Measurements from ENCODE around the gene RSPH3.
"Not testable (repeated sequence)": the region's sequence is repeated elsewhere in the genome, so short reads cannot be mapped to it uniquely, and the experiment has no call there.

RSPH3 gene

GRCh38 chr6:159042826-159043181, 42.8 kb upstream of the RSPH3 start:
- H3K27ac ChIP-seq, result no peak overlapping the region
- no peak for TF ChIP-seq ZFX (IDR thresholded peaks at IDR 0.05)
- TF ChIP-seq, protein P1, sequence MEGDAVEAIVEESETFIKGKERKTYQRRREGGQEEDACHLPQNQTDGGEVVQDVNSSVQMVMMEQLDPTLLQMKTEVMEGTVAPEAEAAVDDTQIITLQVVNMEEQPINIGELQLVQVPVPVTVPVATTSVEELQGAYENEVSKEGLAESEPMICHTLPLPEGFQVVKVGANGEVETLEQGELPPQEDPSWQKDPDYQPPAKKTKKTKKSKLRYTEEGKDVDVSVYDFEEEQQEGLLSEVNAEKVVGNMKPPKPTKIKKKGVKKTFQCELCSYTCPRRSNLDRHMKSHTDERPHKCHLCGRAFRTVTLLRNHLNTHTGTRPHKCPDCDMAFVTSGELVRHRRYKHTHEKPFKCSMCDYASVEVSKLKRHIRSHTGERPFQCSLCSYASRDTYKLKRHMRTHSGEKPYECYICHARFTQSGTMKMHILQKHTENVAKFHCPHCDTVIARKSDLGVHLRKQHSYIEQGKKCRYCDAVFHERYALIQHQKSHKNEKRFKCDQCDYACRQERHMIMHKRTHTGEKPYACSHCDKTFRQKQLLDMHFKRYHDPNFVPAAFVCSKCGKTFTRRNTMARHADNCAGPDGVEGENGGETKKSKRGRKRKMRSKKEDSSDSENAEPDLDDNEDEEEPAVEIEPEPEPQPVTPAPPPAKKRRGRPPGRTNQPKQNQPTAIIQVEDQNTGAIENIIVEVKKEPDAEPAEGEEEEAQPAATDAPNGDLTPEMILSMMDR (conservative IDR thresholded peaks at IDR 0.05), result peak; percentile 41

- H3K27ac ChIP-seq, result no peak overlapping the region
These were observed 42.2 kb upstream of the RSPH3 start for GRCh38 chr6:159042003-159042825.

GRCh38 chr6:159041181-159041580, 41.2 kb upstream of the RSPH3 start:
- TF ChIP-seq, protein P1 (conservative IDR thresholded peaks at IDR 0.05), result no peak
- TF ChIP-seq ZFX (IDR thresholded peaks at IDR 0.05), result no peak

More at GRCh38 chr6:159042003-159042825, 42.2 kb upstream of the RSPH3 start:
- TF ChIP-seq ZFX (IDR thresholded peaks at IDR 0.05), result no peak
- TF ChIP-seq, protein P1 (conservative IDR thresholded peaks at IDR 0.05), result peak; percentile 70

DNA sequence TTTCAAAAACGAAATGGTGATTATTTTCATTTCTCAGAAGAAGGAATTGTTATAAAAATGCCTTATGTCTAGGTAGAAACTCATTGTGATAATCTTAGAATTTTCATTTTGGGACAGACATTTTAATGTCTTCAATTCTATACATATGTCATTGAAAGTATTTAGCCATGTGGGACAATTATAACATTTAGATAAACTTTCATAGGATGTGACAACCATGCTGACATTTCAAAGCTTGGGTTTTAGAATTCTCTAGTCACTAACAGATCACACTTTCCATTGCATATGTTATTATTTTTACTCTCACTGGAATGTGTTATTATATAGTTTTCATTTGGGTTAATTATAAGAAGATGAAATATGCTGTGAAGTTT, 39.9 kb upstream of the RSPH3 start:
- TF ChIP-seq ZFX (IDR thresholded peaks at IDR 0.05), result no peak
- TF ChIP-seq, protein P1 (conservative IDR thresholded peaks at IDR 0.05), result no peak
- no peak overlapping the region for H3K27ac ChIP-seq

More at GRCh38 chr6:159041181-159041580, 41.2 kb upstream of the RSPH3 start:
- no peak overlapping the region for H3K27ac ChIP-seq

DNA sequence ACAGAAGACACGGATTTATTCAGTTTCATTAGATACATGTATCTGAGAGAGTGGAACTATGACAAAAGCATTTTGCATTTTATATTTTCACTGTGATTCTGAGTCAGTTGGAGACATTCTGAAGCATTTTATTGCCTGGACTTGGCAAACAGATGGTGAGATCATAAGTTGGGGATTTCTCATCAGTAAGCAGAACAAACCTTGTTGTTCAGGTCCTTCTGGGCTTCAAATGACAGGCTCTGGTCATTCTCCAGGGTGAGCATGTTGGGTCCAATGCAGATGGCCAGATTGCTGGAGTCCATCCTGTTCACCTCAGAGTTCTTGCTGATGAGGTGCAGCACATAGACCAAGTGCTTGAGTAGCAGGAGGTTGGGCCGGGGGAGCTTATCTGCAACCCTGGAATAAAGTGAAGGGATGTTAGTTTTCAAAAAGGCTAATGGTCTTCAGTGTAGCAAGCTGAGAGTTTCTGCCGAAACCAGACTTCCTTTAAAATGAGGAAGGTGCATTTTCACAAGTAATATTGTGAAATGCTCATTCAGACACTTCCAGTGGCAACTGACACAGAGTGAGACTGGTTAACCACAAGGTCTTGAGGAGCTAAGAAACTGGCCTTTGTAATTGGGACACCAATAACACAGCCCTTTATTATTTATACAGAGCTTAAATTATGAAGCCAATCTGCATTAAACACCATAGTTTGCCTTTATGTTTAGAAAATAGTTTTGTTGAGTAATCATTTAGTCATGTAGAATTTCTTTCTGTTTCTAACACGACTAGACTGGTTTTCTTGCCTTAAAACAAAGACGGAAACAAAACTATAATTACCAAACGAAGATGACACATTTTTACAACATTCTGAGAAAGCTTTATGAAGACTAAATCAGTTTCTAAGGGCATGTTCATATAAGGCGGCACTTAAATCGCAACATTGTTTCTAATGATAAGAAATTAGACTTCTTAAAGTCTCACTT, 39.2 kb upstream of the RSPH3 start:
- H3K27ac ChIP-seq, result no peak overlapping the region
- TF ChIP-seq, protein P1 (conservative IDR thresholded peaks at IDR 0.05), result no peak
- no peak for TF ChIP-seq ZFX (IDR thresholded peaks at IDR 0.05)

DNA sequence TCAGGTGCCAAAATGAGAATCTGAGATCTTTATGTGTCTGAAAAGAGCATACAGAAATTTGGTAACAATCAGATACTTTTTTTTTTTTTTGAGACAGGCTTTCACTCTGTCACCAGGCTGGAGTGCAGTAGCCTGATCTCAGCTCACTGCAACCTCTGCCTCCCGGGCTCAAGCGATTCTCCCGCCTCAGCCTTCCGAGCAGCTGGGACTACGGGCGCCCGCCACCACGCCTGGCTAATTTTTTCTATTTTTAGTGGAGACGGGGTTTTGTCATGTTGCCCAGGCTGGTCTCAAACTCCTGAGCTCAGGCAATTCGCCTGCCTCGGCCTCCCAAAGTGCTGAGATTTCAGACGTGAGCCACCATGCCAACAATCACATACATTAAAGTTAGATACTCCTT, 38.3 kb upstream of the RSPH3 start:
- H3K27ac ChIP-seq, result not testable (repeated sequence)

DNA sequence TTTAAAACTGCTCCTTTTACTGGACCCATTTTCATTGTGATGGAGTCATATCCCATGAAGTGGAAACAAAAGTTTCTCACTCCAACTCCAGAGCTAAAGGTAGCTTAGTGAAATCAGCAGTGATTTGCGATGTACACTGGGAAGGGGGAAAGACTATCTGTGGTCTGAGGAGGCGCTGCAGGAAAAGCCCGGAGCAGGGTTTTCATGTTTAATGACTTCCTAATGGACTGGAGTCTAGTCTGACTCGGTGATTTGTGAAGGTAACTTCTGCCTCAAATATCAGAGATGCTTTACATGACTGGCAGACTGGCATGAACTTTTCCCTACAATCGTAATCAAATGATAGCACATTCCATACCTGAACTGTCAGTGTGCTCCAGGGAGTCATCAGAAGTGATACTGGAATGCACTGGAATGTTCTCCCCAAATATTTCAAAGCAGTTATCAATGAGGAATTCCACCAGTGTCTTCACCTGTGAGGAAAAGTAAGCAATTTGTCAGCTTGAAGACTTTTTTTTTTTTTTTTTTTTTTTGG, 37.8 kb upstream of the RSPH3 start:
- no peak overlapping the region for H3K27ac ChIP-seq
- no peak for TF ChIP-seq ZFX (IDR thresholded peaks at IDR 0.05)
- TF ChIP-seq, protein P1 (conservative IDR thresholded peaks at IDR 0.05), result no peak

Data from C4-2B (cell line).